Activated CD4-positive, alpha-beta T cell treated with anti-CD3 and anti-CD28 coated beads, Interleukin-2, amount 50 U/mL, for 24 hours (primary cell): Measurements from ENCODE around the gene RASGRP3.
"Not testable (repeated sequence)": the region's sequence is repeated elsewhere in the genome, so short reads cannot be mapped to it uniquely, and the experiment has no call there.

Source experiments
- DNase-seq, 2 donors: peaks; one replicate each; pipeline ENCODE4 v3.0.0-alpha.2; 2020; ENCODE audit warnings: low read depth in 1 of 2, low spot score in 1 of 2

The RASGRP3 gene

GRCh38 chr2:33476131-33476792, at the start of gene RASGRP3:
TSS of gene RASGRP3 (plus strand) at chr2:33476649. CDS start at chr2:33515137, 38,488 bp downstream.
- peak; percentile 31 to 40 for DNase-seq

GRCh38 chr2:33426666-33427231, 49.7 kb upstream of the RASGRP3 start:
- DNase-seq: no peak

- DNase-seq: no peak
Measured at GRCh38 chr2:33430077-33430476, 46.4 kb upstream of the RASGRP3 start.

GRCh38 chr2:33430856-33431255, 45.6 kb upstream of the RASGRP3 start:
- DNase-seq: no peak

- DNase-seq: no peak
Measured at GRCh38 chr2:33432871-33433270, 43.6 kb upstream of the RASGRP3 start.

GRCh38 chr2:33433279-33434235, 42.9 kb upstream of the RASGRP3 start:
- DNase-seq: no peak

- DNase-seq: no peak
Measured at GRCh38 chr2:33435518-33435917, 40.9 kb upstream of the RASGRP3 start.

GRCh38 chr2:33436083-33436482, 40.4 kb upstream of the RASGRP3 start:
- DNase-seq: no peak

- no peak for DNase-seq
Measured at GRCh38 chr2:33437297-33437696, 39.2 kb upstream of the RASGRP3 start.

GRCh38 chr2:33437815-33438214, 38.6 kb upstream of the RASGRP3 start:
- no peak for DNase-seq

GRCh38 chr2:33441235-33441810, 35.1 kb upstream of the RASGRP3 start:
- no peak for DNase-seq

- not testable (repeated sequence) for DNase-seq
Measured at GRCh38 chr2:33442052-33442451, 34.4 kb upstream of the RASGRP3 start.

GRCh38 chr2:33442528-33443079, 33.8 kb upstream of the RASGRP3 start:
- no peak for DNase-seq

GRCh38 chr2:33443274-33443829, 33.1 kb upstream of the RASGRP3 start:
- DNase-seq: no peak

GRCh38 chr2:33444967-33445366, 31.5 kb upstream of the RASGRP3 start:
- no peak for DNase-seq

- DNase-seq: no peak
Measured at GRCh38 chr2:33448220-33448899, 28.1 kb upstream of the RASGRP3 start.

- DNase-seq: no peak
Measured at GRCh38 chr2:33451214-33451613, 25.2 kb upstream of the RASGRP3 start.

GRCh38 chr2:33451825-33452224, 24.6 kb upstream of the RASGRP3 start:
- no peak for DNase-seq

- no peak for DNase-seq
Measured at GRCh38 chr2:33452545-33452944, 23.9 kb upstream of the RASGRP3 start.

- DNase-seq: no peak
Measured at GRCh38 chr2:33453905-33454479, 22.5 kb upstream of the RASGRP3 start.
